ENCODE data around the gene PBXIP1.
"Not testable (repeated sequence)": the region's sequence is repeated elsewhere in the genome, so short reads cannot be mapped to it uniquely, and the experiment has no call there.

Gene PBXIP1

GRCh38 chr1:154935749-154936554 lies 19.9 kb downstream of the PBXIP1 start:
- peak in 1 of 2 donors; percentile 47 for DNase-seq

- DNase-seq = no peak
Measured at GRCh38 chr1:154934358-154934948, 21.4 kb downstream of the PBXIP1 start.

GRCh38 chr1:154931940-154932487 lies 23.9 kb downstream of the PBXIP1 start:
- DNase-seq = no peak

DNA sequence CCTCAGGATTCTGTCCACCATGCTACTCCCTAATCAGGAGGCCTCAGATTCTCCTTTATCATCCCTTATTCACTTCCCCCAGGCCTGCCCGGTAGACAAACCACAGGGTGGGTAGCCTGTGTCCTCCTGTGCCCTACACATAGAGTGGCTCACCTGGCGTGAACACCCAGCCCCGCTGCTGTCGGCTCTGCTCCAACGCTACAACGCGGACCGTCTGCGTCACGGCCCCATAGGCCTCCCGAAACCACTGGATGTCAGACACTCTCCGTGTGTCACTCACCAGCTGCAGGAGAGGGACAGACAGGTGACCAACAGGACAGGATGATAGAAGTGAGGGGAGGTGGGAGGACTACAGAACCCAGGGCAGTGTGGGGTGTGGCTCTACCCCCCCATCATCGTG lies 29.7 kb downstream of the PBXIP1 start:
- no peak for DNase-seq

DNA sequence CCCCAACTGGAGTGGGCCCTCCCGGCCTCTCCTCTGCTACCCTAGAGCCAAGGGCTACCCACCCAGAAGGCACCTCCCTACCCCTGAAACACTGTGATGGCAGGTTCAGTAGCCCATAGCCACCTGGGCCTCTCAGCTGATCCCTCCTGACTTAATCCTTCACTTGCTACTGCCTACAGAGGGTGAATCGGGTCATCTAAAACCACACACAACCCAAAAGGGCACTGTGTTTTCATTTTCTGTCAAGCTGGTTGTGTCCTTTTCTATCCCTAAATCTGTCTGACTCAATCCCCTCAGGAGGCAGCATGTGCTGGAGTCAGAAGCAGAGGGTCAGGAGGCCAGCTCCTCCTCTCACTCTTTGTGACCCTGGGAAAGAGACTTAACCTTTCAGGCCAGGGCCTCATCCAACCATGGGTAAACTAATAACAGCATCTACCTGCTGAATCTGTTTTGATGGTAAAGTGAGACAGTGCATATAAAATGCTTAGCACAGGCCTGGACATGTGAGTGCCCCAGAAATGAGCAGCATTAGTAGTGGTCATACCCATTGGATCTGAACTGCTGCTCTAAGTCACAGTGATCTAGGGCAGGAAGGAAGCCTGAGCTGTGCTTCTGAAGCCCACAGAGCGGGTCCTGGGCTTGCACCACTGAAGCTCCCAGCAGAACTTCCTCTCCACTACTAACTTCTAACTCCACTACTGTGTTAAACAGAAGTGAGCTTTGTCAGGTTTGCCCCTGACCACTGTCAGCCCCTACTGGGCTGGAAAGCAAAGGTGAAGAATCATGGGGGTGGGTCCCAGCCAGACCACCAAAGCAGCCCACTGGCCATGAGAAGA lies 30.3 kb downstream of the PBXIP1 start:
- no peak for DNase-seq

DNA sequence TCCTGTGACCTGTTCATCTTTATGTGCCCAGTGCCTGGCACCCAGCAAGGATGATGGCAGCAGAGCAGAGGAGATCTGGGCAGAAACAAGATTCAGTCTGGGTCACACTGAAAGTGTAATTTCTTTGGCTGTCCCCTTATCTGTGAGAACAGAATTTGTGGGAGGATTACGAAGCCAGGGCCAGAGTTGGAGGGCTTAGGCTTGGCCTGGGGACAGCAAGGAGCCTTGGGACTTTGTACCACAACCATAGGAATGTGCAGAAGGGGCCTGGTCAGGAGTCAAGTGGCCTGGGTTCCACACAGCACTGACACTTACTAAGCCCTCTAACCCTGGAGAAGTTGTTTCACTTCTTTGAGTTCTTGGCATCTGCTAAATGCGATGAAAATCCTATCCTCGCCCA lies 32.2 kb downstream of the PBXIP1 start:
- no peak for DNase-seq

DNA sequence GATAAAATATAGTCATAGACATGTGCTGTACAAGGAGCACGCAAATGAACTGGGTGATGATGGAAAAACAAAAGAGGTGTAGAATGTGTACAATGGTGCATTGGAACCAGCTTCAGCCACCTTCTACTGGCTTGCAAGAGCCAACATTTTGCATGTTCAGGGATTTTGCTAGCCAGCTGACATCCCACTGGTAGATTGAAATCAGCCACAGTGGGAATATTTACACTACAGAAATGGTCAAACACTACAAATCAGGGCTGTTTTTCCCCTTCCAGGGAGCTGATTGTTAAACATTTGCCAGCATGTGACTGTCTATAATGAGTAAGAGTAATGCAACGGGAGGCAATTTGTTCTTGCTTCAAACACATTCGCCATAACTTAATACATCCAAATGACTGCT lies 42.6 kb downstream of the PBXIP1 start:
- DNase-seq = no peak

DNA sequence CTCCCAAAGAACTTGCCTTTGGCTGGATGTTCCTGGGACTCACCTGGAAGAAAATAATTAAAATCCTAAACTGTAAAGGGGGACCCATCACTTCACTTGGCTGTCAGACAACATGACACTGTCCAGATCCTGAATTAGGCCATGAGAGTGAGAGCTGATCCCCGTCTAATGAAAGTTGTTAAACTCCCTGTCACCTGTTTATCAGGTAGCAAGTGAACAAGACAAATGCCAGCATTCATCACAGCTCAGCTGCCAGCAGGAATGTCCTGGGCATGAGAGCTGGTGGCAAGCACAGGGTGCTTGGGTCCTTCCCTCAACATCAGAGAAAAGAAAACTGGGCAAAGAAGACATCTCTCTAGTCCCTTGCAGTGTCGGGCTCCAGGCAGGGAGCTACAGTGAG lies 43.1 kb downstream of the PBXIP1 start:
- no peak for DNase-seq

DNA sequence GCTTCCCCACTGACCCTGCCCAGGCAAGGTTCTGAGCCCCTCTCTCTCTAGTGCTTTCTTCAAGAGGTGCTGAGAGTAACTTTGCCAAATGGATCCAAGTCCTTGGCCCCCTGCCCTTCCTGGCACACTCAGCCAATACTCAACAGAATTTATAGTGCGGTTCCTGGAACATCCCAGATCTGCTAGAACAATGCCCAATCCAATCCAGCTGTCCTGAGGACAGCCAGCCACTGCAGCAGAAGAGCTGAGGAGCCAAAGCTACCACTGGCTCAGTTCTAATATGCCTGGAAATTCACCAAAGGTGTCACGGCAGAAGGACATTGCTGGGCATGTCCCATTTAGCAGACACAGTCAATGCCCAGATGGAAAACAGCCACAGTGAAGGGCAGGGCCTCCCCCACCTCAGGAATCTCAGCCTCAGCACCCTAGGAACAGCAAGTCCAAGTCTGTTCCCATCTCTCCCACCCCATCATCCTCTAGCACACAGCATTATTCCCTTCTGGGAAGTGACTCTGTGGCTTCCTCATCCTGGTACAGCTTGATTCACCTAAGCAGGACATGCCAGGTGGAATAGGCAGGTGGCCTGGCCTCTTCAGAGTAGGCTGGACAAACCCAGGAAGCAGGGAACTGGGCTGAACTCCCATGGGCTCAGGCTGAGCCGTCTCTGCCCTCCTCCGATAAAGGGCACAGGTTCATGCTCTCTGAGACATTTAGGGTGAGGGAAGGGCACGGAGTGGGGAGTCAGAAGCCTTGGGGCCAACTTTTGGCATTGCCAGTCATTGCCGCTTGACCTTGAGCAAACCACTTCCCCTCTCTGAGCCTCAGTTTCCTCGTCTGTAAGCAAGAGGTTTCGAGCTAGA lies 44.0 kb downstream of the PBXIP1 start:
- DNase-seq = no peak

DNA sequence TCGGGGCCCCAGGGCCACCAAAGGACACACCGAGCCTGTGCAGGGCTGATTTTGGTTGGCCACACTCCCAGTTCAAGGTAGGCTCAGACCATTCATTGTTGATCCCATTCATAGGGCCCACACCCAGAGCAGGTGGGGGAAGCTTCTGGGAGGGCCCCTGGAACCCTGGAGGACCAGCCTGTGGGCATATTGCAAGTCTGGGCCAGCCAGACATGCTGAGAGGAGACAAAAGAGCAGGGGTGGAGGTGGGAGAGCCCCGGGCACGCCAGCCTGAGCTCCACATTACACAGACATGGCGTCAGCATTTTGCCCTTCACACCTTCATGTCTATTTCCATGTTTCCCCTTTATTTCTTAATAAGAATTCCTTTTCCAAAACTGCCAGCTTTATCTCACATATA lies 45.0 kb downstream of the PBXIP1 start:
- DNase-seq = no peak

DNA sequence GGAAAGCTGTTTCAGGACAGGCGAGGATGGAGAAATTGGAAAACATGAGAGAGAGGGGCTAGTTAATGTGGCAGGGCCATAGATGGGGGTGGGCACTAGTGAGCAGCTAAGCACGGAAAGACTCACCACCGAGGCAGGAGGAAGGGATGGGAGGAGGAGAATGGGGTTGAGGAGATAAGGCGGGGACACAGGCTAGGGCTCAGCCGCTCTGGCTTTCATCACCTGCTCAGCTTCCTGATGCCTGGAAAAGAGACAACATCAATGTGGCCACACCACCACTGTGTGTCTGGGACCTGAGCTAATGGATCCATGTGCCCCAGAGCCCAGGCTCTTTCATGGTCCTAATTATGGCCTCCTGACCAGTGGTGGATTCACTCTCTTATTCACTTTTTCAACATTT lies 47.0 kb downstream of the PBXIP1 start:
- DNase-seq = no peak

- DNase-seq = not testable (repeated sequence)
Measured at GRCh38 chr1:154908129-154908528, 47.8 kb downstream of the PBXIP1 start.

DNA sequence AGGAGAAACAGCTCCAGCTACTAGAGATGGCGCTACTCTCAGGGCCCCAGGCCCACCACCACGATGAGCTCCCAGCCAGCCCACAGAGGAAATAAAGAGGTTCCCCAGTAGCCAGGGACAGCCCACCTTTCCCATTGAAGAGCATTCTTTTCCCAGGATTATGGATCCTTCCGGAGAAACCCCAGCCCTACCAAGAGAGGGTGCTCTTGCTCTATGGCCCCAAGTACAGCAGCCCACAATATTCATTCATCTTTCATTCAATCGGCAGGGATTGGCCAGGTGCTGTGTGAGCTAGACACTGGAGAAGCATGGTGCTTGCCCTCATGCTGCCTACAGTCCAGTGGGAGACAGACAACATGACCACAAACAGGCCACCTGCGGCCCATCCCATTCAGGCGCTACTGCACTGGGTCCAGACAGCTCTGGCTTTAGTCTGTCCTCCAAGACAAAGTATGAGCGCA lies 49.2 kb downstream of the PBXIP1 start:
- peak in 1 of 2 donors; percentile 18 for DNase-seq

GRCh38 chr1:154902938-154903566 lies 52.8 kb downstream of the PBXIP1 start:
- DNase-seq = no peak

- no peak for DNase-seq
Measured at GRCh38 chr1:154901591-154901990, 54.3 kb downstream of the PBXIP1 start.

DNA sequence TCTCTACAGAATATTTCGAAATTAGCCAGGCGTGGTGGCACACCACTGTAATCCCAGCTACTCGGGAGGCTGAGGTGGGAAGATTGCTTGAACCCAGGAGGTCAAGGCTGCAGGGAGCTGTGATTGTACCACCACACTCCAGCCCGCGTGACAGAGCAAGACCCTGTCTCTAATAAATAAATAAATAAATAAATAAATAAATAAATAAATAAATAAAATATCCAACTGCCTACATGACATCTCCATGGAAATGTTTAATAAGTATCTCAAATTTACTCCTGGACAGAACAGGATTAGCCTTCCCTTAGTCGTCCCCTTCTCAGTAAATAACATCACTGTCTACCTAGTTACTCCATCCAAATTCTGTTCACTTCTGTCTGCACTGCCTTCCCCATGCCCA lies 56.9 kb downstream of the PBXIP1 start:
- DNase-seq = no peak

- DNase-seq = no peak
Measured at GRCh38 chr1:154896771-154897286, 59.1 kb downstream of the PBXIP1 start.

- no peak for DNase-seq
Measured at GRCh38 chr1:154895798-154896197, 60.1 kb downstream of the PBXIP1 start.
